Non-pigmented ciliary epithelial cell (primary cell): Measurements from ENCODE around the gene ZNF254.
"Not testable (repeated sequence)": the region's sequence is repeated elsewhere in the genome, so short reads cannot be mapped to it uniquely, and the experiment has no call there.

ENCODE experiments used
- DNase-seq: peaks from one replicate; pipeline ENCODE4 v3.0.0-alpha.2; 2010; ENCODE audit warnings: low read depth

Gene ZNF254

DNA sequence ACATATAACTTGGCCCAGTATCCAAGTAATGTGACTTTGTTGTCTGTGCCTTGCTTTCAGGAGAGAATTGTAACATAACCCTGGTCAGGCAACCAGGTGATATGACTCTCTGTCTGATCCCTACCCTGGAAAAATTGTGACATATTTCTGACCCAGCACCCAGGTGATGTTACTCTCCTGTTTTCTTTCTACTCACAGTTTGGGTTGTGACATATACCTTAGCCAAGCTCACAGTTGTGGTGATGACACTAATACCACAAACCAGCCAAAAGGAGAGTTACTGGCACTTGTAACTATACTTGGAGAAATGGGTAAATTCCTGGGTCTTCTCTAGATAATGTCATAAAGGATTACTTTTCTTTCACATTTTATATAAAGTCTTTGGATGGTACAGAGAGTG is 14.3 kb upstream of the ZNF254 start:
- DNase-seq, result no peak

DNA sequence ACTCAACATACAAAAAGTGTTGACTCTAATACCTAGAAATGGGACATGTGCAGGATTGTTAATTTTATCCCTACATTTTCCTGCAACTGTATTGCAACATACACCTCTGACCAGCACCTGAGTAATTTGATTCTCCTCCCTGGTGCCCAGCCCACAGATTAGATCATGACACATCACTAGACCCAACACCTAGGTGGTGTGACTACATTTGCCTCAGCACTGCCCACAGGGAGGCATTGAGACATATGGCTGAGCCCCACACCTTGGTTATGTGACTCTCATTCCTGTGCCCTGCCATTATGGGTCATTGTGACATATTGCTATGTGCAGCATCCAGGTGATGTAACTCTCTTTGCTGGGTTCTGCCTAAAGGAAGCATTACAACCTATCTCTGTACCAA is 13.2 kb upstream of the ZNF254 start:
- no peak for DNase-seq

DNA sequence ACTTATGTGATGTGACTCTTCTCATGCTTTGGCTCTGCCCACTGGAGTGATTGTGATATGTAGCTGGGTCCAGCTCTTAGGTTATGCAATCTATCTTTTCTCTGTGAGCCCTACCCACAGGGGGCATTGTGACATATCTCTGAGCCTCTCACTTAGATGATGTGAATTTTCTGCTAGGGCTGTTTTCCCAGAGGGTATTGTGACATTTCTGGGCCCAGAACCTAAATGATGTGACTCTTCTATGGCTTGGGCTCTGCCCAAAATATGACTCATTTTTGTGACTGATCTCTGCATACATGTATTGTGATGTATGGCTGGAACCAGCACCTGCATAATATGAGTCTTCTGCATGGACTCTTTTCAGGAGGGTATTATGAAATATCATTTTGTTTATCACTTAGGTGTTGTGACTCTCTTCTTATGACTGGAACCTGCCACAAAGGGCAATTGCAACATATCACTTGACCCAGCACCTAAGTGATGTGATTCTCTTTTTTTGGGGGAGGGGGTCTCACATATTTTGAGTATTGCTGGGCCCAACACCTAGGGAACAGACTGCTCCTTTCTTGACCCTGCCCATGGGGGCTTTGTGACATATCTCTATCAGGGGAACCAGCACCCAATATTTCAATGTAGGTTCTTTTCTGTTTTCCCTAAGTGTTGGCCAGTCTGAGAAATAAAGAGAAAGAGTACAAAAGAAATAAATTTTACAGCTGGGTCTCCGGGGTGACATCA is 12.1 kb upstream of the ZNF254 start:
- no peak for DNase-seq

DNA sequence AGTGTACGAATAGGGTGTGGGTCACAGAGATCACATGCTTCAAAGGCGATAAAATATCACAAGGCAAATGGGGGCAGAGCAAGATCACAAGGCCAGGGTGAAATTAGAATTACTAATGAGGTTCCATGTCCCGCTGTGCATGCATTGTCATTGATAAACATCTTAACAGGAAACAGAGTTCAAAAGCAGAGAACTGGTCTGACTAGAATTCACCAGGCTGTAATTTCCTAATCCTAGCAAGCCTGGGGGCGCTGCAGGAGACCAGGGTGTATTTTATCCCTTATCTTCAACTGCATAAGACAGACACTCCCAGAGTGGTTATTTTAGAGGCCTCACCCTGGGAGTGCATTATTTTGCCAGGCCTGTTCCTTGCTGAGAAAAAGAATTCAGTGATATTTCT is 11.5 kb upstream of the ZNF254 start:
- not testable (repeated sequence) for DNase-seq

DNA sequence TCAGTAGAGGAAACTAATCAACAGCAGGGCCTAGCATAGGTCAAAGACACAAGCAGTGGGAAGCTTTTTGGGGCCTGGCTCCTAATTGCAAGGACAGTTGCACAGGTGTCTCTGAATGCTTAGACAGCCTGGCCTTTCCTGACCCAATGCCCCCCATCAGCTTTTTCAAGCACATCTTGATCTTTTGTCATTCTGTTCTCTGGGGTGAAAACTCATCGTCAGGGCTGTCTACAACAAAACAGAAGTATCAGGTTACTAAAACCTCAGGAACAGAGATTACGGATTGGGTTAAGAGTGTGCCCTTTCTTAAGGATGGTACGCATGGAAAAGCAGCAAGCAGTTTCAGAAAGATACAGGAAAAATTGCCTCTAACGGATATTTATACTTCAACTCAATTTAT is 8.3 kb upstream of the ZNF254 start:
- no peak for DNase-seq

DNA sequence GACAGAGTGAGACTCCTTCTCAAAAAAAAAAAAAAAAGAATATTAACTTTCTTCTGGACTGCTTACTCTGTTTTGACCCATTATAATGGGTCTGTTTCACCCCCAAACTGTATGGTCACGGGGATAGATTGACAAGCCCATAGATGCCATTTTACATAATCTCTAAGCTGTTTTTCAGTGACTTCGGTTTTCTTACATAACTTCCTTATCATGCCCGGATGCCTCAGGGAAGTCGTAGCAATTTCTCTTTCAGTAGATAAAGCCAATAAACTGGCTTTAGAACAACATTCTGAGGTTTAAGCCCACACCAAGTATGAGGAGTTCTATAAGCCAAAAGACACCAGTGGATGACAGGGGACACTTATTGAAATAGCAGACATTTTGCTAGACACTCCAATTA is 5.9 kb upstream of the ZNF254 start:
- no peak for DNase-seq

DNA sequence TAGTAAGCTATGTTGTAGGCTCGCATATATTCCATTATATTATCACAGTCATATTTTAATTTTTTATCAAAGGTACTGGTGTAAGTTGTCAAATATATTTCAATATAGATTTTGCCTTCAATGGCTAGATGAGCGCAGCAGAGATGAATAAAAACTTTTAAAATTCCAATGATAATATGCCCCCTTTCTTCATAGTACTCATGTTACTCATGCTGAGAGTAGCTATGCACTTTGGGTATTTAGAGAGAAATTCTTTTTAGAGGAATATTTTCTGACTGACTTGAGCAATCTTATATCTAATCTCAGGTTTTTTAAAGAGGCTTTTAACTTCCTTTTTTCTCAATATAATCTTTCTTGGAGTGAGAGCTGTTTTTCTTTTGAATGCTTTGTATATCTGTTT is 11.4 kb downstream of the ZNF254 start:
- DNase-seq, result no peak

DNA sequence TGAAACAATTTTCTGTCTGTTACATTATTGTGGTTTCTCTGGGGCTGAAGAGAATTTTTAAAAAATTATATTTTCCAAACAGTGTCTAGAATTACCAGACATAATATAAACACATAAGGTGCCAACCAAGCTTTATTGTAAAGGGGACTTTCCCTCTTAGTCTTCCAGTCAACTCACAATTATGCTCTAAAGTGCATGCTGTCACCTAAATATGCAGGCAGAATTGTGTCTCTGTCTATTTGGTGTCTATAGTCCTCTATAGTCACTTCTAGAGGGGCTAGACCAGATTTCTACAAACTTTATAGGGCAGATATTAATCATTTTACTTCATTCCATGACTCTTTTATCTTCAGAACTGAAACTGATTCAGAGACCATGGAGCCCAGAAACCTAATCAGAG is 12.8 kb downstream of the ZNF254 start:
- DNase-seq, result no peak

DNA sequence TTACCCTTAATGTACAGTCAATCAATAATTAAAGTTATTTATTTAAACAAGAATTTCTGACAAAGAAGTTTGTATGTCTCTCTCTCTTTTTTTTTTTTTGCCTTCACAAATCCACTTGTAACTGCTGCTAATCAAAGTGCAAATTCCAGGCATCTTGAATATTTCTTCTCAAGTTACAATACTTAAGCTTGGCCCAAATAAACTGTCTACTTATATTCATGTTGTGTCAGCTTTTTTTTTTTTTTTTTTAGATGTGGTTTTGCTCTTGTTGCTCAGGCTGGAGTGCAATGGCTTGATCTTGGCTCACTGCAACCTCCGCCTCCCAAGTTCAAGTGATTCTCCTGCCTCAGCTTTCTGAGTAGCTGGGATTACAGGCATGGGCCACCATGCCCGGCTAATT is 13.6 kb downstream of the ZNF254 start:
- not testable (repeated sequence) for DNase-seq

DNA sequence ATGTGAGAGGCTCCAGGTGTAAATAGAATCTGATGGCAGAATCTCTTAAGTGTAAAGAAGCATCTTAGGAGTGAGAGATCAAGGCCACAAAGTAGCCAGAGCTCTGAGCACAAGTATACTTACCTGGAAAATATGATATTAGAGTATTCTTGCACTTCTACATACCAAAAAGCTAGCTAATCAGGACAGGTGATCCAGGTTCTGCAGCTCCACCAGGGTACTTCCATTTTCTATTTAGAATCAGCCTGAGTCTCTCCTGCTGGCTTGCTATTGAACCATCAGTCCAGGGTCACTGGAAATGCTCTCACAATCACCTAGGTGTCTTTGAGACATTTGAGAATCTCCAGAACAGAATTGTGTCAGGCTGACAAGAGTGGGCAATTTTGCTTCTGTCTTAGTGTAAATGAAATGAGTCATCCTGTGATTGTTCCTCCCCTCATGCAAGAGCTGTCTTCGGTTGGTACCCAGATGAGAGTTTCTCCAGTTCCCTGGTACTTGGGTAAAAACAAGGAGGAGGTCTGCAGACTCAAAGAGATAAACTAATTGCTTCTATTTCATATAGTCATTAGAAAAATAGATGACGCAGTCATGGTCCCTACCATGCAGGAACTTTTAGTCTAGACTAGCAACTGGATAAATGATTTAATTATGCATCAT is 14.6 kb downstream of the ZNF254 start:
- DNase-seq, result no peak

DNA sequence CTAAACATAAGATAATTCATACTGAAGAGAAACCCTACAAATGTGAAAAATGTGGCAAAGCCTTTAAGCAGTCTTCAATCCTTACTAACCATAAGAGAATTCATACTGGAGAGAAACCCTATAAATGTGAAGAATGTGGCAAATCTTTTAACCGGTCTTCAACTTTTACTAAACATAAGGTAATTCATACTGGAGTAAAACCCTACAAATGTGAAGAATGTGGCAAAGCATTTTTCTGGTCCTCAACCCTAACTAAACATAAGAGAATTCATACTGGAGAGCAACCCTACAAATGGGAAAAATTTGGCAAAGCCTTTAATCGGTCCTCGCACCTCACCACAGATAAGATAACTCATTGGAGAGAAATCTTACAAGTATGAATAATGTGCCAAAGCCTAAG is 40.6 kb downstream of the ZNF254 start:
- DNase-seq, result no peak

DNA sequence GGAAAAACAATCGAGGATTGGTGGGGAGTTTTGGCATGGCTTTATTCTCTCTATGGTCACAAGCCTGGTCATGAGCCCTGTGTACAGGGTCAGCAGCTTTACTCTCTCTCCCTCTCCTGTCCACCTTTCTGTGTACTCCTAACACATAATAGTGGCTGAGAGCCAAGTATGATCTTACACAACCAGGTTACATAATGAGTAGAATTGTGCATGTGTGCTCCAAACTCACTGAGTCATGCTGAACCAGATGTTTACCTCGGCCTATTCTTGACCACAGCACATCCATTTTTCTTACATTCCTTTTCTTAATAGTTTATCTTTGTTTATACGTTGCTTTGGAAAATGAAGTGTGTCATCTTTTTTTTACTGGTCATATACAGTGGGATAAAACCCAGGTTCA is 53.1 kb downstream of the ZNF254 start:
- peak; percentile 88 for DNase-seq

DNA sequence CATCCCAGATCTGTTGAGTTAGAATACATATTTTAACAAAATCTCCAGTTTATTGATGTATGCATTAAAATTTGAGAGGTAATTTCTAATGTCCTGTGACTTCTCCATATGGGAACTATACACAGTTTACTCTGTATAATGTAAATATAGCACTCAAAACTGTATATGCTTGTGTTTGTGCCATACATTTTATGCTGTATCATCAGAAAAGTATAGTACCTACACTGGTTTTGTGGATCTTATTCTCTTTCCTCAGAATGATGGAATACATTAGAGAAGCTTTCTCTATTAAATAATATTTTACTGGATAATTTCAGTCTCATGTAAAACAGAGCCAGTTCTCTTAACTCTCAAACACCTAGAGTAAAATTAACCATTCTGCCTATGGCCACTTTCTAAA is 53.6 kb downstream of the ZNF254 start:
- DNase-seq, result no peak

DNA sequence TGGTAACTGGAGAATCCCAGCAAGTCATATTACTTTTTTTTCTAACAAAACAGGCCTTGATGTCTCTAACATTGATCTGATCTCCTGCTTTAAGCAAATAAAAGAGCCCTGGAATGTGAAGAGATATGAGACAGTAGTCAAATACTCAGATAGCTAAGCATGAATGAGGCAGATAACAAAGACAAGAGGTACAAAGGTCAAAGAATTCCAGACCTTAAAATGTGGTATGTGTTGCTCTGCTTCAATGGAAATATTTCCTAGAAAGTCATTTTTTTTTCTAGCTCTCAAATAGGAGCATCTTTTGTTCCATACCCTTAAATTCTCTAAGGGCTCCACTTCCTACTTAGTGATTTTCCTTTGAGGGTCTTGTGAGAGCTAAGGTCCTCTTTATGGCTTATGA is 54.6 kb downstream of the ZNF254 start:
- DNase-seq, result no peak

DNA sequence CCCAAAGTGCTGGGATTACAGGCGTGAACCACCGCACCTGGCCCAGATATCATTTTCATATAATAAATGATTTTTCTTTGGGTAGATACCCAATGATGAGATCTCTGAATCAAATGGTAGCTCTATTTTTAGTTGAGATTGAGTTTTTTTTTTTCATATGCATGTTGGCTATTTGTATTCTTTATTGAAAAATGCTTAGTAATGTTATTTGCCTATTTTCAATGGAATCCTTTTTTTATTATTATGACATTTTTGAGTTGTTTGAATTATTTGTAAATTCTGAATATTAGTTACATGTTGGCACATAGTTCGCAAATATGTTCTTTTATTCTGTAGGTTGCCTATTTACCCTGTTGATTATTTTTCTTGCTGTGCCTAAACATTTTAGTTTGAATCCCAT is 55.8 kb downstream of the ZNF254 start:
- DNase-seq, result no peak

DNA sequence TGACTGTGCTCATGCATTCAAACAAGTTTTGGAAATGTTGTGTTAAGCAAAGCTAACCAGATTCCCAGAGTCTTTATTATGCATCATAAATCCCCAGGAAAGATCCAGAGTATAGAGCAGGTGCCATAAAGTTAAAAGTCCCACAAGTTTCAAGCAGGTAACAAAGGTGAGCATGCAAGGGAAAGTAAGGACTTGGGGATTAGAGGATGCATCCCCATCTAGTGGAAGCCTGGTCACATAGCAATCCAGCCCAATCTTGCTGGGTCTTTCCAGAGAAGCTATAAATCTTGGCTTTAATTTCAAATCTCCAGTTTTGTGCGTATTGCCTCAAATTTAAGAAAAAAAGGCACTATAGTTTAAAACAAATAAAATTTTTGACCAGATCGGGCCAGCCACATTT is 72.7 kb downstream of the ZNF254 start:
- no peak for DNase-seq

DNA sequence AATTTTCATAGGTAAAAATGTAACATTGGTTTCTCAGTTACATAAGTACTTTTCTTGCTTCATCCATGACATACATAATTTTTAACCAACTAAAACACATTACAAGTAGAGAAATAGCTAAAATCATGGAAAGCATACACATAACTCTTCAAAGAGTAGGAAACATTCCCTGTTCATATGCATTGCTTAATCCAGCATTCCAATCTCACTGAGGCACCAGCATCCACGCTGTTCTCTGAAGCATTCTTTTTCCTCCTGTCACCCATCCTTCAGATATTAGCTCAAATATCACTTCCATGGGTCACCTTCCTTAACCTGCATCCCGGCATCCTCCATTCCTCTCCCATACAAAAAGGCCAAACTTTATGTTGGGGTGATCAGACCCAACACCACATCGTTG is 79.1 kb downstream of the ZNF254 start:
- peak; percentile 17 for DNase-seq

DNA sequence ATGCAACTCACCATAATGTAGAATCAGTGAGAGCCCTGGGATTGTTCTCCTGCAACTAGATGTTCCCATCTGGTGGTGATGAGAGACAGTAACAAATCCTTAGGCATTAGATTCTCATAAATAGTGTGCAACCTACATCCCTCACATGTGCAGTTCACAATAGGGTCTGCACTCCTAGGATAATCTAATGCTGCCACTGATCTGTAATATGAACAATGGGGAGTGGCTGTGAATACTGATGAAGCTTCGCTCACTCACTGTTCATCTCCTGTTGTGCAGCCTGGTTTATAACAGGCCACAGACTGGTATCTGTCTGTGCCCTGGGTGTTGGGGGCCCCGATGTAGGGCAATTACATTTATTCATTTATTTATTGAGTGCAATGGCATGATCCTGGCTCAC is 86.9 kb downstream of the ZNF254 start:
- DNase-seq, result no peak

DNA sequence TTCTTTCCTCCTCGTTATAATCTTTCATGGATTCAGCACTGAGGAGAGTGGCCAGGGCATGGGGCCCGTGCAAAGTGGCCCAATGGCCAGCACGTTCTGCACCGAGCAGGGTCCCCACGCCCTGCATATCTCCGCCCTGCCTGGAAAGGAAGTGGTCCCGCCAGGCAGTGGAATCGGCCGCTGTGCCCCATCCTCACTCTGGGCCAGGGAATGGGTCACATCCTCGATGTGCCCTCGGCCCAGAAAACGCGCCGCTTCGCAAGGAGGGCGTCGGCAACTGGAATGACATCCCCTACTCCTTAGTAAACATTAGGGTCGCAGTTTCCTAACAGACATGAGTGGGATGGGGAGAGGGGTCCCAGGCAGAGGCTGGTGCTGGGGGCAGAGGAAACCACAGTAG is 90.7 kb downstream of the ZNF254 start:
- DNase-seq, result no peak

DNA sequence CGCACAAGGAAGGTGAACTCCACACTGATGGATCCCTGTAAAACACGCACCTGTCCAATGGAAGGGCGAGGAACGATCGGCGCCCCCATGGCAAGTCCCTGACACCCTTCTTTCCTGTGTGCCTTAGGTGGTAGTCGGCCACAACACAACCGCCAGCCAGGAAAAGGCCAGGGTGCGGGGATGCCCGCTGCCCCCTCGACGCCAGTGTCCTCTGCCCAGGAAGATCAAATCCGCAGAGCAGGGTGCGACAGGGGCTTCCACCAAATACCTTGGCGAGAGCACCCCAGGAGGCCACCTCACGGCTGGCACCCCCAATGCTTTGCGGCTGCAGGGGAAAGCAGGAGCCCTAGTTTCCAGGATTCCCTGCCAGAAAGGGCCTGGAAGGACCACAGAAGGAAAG is 91.2 kb downstream of the ZNF254 start:
- no peak for DNase-seq
